ENCODE data around the gene TENT4A. TPM values are rescaled to one million over a fixed set of nuclear protein-coding genes. Genes with fewer than 3 reads are reported as not detected.

TENT4A gene
- total RNA-seq, 1 experiment from 2014 or later, result 32.3 TPM

DNA sequence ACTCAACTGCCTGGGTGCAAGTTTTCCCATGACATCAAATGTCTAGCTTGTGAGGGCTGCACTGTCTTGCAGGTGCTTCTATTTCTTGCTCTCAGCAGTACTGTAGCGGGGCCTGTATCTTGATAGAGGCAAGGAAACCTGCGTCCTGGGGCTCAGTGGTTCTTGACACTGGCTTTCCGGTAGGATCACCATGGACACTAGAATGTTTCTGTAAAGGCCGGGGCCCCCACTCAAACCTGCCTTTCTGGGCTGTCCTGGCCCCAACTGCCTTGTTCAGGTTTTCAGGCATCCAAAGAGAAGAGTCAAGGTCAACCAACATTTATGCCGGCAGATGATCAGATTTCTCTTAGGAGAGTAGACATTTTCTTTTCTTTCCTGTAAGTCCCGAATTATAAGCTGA is 26.7 kb upstream of the TENT4A start:
- peaks cover 11% of the 10 kb centered on the region for H3K27me3 Mint-ChIP-seq (ENCODE audit: insufficient read depth, unreplicated experiment)
- no peaks in the 10 kb centered on the region for H3K9me3 ChIP-seq
- H3K9me3 Mint-ChIP-seq (ENCODE audit: unreplicated experiment), result no peaks in the 10 kb centered on the region
- intact Hi-C loops (cut with micrococcal nuclease; ENCODE audit: unreplicated experiment), result no loop called here
- ChIA-PET POLR2A (no interaction called here), CTCF (no interaction called here)
- H3K4me1 Mint-ChIP-seq (ENCODE audit: low read depth, unreplicated experiment), result peaks cover 6% of the 10 kb centered on the region
- H3K4me1 ChIP-seq, result no peaks in the 10 kb centered on the region
- H3K27ac Mint-ChIP-seq (ENCODE audit: unreplicated experiment), result no peak overlapping the region
- peak overlapping the region; percentile 50 for H3K4me3 Mint-ChIP-seq (ENCODE audit: unreplicated experiment)
- H3K4me3 ChIP-seq (ENCODE audit: low read depth, low read length), result no peak overlapping the region
- H3K27me3 ChIP-seq (replicated peaks; ENCODE audit: control insufficient read depth, insufficient read depth, low read length), result no peaks in the 10 kb centered on the region
- no peaks in the 10 kb centered on the region for H3K36me3 ChIP-seq (ENCODE audit: control insufficient read depth, insufficient read depth, low read length)
- DNase-seq, result no peak
- BruUV-seq (replicated peaks), result no TSS peak
- TF ChIP-seq, protein P1, sequence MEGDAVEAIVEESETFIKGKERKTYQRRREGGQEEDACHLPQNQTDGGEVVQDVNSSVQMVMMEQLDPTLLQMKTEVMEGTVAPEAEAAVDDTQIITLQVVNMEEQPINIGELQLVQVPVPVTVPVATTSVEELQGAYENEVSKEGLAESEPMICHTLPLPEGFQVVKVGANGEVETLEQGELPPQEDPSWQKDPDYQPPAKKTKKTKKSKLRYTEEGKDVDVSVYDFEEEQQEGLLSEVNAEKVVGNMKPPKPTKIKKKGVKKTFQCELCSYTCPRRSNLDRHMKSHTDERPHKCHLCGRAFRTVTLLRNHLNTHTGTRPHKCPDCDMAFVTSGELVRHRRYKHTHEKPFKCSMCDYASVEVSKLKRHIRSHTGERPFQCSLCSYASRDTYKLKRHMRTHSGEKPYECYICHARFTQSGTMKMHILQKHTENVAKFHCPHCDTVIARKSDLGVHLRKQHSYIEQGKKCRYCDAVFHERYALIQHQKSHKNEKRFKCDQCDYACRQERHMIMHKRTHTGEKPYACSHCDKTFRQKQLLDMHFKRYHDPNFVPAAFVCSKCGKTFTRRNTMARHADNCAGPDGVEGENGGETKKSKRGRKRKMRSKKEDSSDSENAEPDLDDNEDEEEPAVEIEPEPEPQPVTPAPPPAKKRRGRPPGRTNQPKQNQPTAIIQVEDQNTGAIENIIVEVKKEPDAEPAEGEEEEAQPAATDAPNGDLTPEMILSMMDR (IDR thresholded peaks at IDR 0.05; ENCODE audit: insufficient read depth in 1 of 2, low read depth in 1 of 2, low read length in 1 of 2, severe bottlenecking in 1 of 2, unreplicated experiment in 1 of 2), result no peak
- H3K36me3 Mint-ChIP-seq (ENCODE audit: insufficient read depth, unreplicated experiment), result no peaks in the 10 kb centered on the region

DNA sequence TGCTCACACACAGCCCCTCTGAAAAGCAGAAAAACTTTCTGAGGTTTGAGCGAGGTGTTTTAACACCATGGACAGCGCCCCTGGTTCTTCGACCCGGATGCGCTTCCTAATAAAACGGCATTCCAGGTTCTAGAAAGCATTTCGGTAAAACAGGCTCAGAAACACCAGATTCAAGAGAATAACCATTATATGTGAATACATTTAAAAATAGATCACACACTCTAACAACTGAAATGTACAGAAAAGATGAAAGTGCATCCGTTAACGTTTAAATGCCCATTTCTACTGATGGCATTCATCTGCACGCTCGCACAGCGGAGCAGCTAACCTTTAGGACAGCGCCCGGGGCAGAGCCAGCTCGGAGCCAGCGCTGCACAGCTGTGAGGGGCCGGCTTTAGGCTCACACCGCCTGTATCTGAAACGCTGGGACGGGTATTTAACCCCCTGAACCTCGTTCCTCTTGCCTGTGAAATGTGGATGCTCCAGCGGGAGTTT is 26.3 kb upstream of the TENT4A start:
- TF ChIP-seq, protein P1 (IDR thresholded peaks at IDR 0.05; ENCODE audit: insufficient read depth in 1 of 2, low read depth in 1 of 2, low read length in 1 of 2, severe bottlenecking in 1 of 2, unreplicated experiment in 1 of 2), result no peak
- peaks cover 9% of the 10 kb centered on the region for H3K27me3 Mint-ChIP-seq (ENCODE audit: insufficient read depth, unreplicated experiment)
- Histone ChIP-seq H3K9me3 (no peaks in the 10 kb centered on the region), H3K4me3 (ENCODE audit: low read depth, low read length) (0 out of 2 replicates have a peak overlapping the region, but pooled peaks have one; percentile 9), H3K4me1 (no peaks in the 10 kb centered on the region), H3K36me3 (ENCODE audit: control insufficient read depth, insufficient read depth, low read length) (no peaks in the 10 kb centered on the region), H3K27me3 (replicated peaks; ENCODE audit: control insufficient read depth, insufficient read depth, low read length) (no peaks in the 10 kb centered on the region)
- peak overlapping the region; percentile 50 for H3K4me3 Mint-ChIP-seq (ENCODE audit: unreplicated experiment)
- ChIA-PET CTCF (no interaction called here), POLR2A (interaction anchor here (0.6 kb wide), 1 partner anchor 57 kb away, joined by 4 read pairs; no protein-coding TSS in a partner anchor)
- H3K9me3 Mint-ChIP-seq (ENCODE audit: unreplicated experiment), result no peaks in the 10 kb centered on the region
- DNase-seq, result peak in 1 of 2 experiments; percentile 57
- H3K27ac Mint-ChIP-seq (ENCODE audit: unreplicated experiment), result no peak overlapping the region
- H3K36me3 Mint-ChIP-seq (ENCODE audit: insufficient read depth, unreplicated experiment), result no peaks in the 10 kb centered on the region
- BruUV-seq (replicated peaks), result no TSS peak
- peaks cover 6% of the 10 kb centered on the region for H3K4me1 Mint-ChIP-seq (ENCODE audit: low read depth, unreplicated experiment)
- intact Hi-C loops (cut with micrococcal nuclease; ENCODE audit: unreplicated experiment), result no loop called here

DNA sequence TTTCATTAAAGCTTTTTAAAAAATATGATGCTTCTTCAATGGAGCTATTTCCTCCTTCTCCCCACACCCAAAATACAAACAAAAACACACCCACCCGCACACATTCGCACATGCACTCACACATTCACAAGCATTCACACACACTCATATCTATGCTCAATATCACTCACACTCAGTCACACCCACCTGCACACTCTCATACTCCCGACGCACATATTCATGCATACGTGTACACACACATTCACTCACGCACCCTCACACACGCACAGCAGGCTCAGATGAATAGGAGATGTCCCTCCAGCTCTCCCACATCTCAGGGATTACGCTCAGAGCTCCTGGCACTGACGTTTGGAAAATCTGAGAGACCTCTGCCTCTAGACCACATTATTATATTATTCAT is 25.7 kb upstream of the TENT4A start:
- Histone ChIP-seq H3K4me1 (no peaks in the 10 kb centered on the region), H3K4me3 (ENCODE audit: low read depth, low read length) (no peak overlapping the region), H3K36me3 (ENCODE audit: control insufficient read depth, insufficient read depth, low read length) (no peaks in the 10 kb centered on the region), H3K27me3 (replicated peaks; ENCODE audit: control insufficient read depth, insufficient read depth, low read length) (no peaks in the 10 kb centered on the region), H3K9me3 (no peaks in the 10 kb centered on the region)
- DNase-seq, result no peak
- H3K27ac Mint-ChIP-seq (ENCODE audit: unreplicated experiment), result no peak overlapping the region
- CTCF ChIA-PET, result no interaction called here
- H3K27me3 Mint-ChIP-seq (ENCODE audit: insufficient read depth, unreplicated experiment), result peaks cover 9% of the 10 kb centered on the region
- H3K36me3 Mint-ChIP-seq (ENCODE audit: insufficient read depth, unreplicated experiment), result no peaks in the 10 kb centered on the region
- peaks cover 6% of the 10 kb centered on the region for H3K4me1 Mint-ChIP-seq (ENCODE audit: low read depth, unreplicated experiment)
- POLR2A ChIA-PET, result interaction anchor here (0.6 kb wide), 1 partner anchor 57 kb away, joined by 4 read pairs; no protein-coding TSS in a partner anchor
- peak overlapping the region; percentile 18 for H3K4me3 Mint-ChIP-seq (ENCODE audit: unreplicated experiment)
- H3K9me3 Mint-ChIP-seq (ENCODE audit: unreplicated experiment), result no peaks in the 10 kb centered on the region
- TF ChIP-seq, protein P1 (IDR thresholded peaks at IDR 0.05; ENCODE audit: insufficient read depth in 1 of 2, low read depth in 1 of 2, low read length in 1 of 2, severe bottlenecking in 1 of 2, unreplicated experiment in 1 of 2), result no peak
- BruUV-seq (replicated peaks), result no TSS peak
- intact Hi-C loops (cut with micrococcal nuclease; ENCODE audit: unreplicated experiment), result no loop called here

Measured in Caco-2 (cell line).